GM21367 (cell line): Measurements from ENCODE around the gene USF2.

Source experiments
- ATAC-seq: cut with Tn5 transposase; IDR thresholded peaks from one replicate; pipeline ENCODE4 v1.9.1; 2021; ENCODE audit not compliant: unreplicated experiment

The USF2 gene

DNA sequence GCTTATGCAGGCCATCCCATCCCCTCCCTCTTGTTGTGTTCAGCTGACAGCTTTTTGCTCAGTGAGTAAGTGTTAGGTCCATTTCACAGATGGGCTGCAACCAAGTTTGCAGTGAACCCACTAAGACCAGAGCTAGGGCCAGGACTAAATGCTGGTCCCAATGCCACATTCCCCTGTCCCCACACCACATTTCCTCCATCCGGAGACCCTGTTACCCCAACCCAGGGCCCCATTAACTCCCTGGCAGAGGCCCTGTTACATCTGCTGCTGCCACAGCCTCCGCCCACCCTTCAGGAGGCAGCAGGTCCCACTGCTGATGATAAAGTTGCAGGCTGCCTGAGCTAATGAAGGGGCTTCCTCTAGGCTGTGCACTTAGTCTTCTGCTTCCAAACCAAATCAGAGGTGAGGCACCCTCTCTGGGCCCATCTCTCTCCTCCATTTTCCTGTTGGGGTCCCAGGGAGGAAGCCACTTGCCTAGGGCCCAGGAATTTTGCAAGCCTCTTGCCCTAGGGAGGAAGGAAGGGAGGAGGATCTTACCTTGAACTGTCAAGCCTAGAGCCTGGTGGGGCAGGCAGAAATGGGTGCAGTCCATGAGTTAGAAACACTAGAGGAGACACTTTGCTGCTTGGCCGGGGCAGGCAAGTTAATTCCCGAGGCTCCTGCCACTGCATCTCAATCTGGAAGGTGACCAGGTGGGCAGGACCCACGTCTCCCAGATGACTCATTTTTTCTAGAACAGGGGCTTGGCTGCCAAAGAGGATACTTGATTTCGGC, 3.4 kb upstream of the USF2 start:
- ATAC-seq, result no peak

DNA sequence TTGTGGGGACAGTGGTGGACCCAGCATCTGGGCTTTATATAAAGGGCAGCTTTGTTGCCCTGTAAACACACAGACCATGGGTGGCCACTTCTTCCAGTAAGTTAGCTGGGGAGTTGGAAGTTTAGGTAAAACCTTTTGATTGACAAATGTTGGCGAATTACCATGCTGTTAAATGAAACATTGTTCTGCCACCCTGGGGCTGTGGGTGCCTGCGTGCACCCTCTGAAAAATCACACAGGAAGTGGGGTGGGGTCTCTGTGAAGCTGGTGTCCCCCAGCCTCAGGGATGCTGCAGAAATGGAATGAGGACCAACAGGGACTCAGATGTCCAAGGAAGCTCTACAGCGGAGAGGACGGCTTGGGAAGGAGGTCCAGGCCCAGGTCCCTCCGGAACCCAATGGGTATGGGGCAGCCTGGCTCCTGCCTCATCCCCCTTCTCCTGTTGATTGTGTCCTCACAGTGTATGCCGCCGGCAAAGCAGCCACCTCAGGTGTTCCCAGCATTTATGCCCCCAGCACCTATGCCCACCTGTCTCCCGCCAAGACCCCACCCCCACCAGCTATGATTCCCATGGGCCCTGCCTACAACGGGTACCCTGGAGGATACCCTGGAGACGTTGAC, 2.8 kb upstream of the USF2 start:
- ATAC-seq, result no peak

DNA sequence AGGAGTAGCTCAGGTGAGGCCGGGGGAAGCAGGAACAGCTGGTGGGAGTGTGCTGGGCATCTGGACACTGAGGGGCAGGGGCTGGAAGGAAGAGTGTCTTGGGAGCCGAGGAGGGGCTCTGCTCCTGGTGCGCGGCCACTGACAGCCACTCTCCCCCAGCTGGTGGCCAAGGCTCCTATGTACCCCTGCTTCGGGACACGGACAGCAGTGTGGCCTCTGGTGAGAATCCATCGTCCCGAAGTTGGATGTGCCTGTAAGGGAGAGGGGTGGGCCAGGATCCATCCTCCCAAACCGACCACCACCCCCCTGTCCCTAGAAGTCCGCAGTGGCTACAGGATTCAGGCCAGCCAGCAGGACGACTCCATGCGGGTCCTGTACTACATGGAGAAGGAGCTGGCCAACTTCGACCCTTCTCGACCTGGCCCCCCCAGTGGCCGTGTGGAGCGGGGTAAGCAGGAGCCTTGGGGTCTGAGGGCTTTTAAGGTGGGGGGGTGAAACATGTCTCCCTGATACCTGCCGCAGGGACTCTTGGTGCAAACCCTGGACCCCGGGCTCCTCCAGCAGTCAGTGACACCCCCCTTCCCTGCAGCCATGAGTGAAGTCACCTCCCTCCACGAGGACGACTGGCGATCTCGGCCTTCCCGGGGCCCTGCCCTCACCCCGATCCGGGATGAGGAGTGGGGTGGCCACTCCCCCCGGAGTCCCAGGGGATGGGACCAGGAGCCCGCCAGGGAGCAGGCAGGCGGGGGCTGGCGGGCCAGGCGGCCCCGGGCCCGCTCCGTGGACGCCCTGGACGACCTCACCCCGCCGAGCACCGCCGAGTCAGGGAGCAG, 2.0 kb upstream of the USF2 start:
- ATAC-seq, result no peak

DNA sequence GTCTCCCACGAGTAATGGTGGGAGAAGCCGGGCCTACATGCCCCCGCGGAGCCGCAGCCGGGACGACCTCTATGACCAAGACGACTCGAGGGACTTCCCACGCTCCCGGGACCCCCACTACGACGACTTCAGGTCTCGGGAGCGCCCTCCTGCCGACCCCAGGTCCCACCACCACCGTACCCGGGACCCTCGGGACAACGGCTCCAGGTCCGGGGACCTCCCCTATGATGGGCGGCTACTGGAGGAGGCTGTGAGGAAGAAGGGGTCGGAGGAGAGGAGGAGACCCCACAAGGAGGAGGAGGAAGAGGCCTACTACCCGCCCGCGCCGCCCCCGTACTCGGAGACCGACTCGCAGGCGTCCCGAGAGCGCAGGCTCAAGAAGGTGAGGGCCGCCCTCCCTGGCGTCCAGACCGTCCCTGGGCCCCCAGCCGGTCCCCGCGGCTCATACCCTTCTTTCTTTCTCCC, 1.4 kb upstream of the USF2 start:
- ATAC-seq, result no peak

DNA sequence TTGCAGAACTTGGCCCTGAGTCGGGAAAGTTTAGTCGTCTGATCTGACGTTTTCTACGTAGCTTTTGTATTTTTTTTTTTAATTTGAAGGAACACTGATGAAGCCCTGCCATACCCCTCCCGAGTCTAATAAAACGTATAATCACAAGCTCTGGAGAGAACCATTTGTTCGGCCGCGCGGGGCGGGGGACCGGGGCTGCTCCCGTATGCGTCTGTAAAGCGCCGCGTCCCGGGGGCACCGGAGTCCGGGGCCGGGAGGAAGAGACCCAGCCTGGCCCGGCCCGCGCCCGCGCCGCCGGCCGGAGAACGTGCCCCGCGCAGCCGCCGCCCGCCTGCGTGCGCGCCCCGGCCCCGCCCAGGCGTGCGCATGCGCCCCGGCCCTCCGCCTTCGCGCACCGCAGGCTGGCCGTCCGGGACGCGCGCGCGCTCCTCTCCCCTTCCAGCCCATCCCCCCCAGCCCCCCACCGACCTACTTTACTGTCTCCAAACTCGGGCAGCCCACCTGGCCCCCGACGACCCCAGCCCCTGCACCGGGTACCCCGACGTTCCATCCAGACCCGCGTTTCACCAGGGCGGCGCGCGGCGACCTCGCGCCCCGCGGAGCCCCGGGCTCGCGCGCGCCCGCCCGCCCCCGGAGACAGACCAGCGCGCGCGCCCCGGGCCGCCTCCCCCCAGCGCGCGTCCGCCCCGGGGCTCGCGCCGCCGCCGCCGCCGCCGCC, 785 bp upstream of the USF2 start:
- peak; percentile 36 for ATAC-seq

DNA sequence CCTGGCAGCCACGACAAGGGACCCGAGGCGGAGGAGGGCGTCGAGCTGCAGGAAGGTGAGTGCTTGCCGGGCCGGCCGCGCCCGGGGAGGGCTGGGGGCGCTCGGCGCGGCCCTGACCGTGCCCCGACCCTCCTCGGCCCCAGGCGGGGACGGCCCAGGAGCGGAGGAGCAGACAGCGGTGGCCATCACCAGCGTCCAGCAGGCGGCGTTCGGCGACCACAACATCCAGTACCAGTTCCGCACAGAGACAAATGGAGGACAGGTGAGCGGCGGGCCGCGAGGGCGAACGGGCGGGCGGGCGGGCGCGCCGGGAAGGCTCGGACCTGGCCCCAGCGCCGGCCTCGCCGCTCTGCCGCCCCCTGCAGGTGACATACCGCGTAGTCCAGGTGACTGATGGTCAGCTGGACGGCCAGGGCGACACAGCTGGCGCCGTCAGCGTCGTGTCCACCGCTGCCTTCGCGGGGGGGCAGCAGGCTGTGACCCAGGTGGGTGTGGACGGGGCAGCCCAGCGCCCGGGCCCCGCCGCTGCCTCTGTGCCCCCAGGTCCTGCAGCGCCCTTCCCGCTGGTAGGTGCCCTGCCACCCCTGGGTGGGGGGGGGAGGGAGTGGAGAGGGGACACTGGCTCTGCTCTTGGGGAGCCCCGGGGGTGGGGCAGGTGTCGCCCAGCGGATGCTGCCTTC, 816 bp downstream of the USF2 start:
- peak; percentile 38 for ATAC-seq

DNA sequence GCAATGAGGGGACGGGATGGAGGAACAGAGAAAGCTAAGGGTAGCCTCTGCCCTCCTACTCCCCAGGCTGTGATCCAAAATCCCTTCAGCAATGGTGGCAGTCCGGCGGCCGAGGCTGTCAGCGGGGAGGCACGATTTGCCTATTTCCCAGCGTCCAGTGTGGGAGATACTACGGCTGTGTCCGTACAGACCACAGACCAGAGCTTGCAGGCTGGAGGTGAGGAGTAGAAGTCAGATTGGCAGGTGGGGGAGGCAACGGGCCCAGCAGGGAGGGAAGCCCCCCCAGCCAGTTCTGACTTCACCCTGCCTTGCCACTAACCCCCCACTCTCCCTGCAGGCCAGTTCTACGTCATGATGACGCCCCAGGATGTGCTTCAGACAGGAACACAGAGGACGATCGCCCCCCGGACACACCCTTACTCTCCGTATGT, 1.6 kb downstream of the USF2 start:
- no peak for ATAC-seq

DNA sequence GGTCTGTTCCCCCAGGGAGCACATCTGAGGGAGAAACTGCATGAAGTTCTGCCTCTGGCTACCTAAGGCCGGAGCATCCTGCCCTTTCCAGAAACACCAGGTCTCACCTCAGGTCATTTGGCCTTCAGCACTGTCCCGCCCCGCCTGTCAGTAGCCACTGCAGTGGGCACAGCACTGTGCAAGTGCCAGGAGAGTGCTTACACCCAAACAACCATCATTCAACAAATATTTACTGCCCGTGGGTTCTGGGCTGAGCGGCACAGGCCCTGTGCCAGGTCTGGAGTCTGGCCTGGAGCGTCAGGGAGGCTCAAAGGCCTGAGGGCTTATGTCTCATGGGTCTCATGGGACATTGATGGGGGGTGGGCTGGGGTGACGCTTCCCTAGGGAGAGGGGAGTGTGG, 2.8 kb downstream of the USF2 start:
- no peak for ATAC-seq

DNA sequence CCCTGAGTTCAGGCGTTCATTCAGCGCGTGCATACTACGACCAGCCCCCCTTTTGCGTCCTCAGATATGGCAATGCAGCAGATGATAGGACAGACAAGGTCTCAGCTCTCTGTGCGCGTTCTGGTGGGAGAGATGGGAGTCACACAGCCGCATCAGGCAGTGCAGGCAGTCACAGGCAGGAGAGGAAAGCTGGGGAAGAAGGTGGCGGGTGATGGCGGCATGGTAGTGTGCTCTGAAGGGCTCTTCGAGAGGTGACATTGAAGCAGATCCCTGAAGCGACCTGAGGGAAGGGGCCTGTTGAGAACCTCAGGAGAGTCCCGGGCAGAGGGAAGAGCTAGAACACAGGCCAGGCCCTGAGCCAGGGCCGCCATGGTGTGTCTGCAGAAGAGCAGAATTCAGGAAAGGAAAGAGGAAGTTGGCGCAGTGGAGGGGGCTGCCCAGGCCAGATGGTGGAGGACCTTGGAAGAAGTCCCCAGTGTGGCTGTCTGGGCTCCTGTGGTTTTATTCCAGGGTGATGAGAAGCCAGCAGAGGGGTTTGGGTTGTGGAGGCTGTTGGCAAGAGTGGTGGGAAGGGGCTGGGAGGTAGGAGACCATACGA, 3.5 kb downstream of the USF2 start:
- ATAC-seq, result no peak

DNA sequence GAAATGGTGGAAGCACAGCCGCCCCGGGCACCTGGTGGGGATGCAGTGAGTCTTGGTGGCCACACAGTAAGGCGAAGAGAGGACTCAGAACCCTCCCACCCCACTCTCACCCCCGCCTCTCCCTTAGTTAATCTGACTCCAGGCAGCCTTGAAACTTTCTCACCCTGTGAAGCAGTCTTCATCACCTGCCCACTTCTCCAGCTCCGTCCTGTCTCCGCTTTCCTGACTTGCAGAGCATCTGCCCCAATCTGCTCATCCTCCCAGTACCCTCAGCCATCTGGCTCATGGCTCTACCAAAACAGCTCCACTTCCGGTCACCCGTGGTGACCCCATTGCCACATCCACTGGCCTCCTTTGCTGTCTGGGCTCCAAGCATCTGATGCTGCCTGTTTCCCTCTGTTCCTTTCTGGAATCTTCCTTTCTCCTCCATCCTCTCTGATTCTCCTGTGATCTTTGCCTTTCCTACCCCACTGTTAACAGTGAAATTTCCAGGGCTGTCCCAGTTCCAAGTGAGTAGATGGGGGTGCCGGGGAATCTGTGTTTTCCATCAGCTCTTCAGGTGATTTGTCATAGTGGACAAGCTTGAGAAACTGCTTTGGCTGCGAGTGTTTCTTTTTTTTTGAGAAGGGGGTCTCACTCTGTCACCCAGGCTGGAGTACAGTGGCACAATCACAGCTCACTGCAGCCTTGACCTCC, 4.3 kb downstream of the USF2 start:
- ATAC-seq, result no peak

DNA sequence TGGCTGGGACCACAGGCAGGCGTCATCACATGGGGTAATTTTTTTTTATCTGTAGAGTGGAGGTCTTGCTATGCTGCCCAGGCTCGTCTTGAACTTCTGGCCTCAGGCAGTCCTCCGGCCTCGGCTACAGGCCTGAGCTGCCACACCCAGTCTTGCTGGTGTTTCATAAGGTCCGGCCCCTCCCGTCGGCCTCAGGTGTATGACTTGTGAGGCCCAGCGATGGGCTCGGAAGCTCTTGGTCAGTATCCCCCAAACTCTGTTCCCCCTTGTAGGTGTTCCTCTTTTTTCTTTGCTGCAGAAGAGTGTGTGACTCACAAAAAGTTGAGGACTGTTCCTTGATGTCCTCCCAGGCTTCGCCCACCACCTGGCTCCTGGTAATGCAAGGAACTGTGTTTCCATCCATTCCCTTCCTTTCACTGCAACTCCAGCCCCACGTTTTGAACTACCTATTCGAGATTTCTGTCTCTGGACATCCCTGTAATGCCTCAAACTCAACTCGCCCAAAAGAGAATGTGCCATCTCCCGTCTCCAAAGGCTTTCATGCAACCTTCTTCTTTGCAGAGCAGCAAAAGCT, 5.0 kb downstream of the USF2 start:
- ATAC-seq, result no peak

DNA sequence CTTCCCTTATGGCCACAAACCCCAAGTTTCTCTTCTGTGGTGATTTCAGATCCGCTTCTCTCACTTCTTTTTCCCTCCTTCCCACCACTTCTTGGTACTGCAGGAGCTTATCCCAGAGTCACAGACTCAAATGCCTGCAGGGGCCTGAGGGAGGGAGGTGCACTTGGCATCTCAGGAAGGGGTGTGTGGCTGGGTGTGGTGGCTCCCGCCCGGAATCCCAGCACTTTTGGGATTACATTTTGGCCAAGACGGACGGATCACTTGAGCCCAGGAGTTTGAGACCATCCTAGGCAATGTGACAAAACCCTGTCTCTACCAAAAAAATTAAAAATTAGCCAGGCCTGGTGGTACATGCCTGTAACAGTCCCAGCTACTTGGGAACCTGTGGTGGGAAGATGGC, 5.6 kb downstream of the USF2 start:
- no peak for ATAC-seq

DNA sequence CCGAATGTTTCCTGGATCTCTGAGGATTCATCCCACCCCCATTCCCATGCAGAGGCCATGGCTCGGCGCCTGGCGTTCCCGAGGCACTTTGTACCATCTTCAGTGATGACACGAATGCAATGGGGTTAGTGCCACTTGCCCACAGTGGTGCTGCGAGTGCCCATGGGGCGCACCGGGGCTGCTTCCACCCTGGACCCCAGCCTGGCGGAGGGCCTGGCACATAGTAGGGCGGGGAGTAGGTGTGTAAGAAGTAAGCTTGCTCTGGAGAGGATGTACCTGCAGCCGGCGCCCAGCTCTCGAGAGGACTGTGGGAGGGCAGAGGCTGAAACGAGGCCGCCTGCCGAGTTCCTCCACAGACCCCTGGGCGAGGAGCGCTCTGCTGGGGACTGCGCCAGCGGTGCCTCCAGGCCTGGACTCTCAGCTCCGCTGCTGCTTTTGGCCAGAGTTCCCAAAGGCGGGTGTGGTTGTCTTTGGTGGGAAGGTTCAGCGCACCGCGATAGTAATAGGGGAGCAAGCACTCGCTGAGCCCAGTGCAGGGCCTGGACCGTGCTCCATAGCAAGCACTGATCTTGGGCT, 8.0 kb downstream of the USF2 start:
- ATAC-seq, result no peak

DNA sequence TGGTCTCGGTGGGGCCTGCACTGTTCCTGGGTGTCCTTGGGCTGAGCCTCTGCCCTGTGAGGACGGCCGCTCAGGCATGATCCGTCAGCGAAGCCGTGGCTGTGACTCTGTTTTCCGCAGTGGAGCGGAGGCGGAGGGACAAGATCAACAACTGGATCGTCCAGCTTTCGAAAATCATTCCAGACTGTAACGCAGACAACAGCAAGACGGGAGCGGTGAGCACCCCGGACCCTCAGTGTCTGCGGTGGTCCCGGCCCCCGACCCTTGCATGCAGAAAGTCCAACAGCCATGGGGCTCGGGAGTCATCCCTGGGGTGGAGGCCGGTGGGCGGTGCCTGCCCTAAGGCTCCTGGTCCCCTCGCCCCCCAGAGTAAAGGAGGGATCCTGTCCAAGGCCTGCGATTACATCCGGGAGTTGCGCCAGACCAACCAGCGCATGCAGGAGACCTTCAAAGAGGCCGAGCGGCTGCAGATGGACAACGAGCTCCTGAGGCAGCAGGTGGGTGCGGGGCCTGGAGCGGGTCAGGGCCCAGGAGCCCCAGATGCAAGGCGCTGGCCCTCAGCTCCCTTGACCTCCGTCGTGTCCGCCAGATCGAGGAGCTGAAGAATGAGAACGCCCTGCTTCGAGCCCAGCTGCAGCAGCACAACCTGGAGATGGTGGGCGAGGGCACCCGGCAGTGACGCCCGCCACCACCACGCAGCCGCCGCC, 10.0 kb downstream of the USF2 start:
- no peak for ATAC-seq

DNA sequence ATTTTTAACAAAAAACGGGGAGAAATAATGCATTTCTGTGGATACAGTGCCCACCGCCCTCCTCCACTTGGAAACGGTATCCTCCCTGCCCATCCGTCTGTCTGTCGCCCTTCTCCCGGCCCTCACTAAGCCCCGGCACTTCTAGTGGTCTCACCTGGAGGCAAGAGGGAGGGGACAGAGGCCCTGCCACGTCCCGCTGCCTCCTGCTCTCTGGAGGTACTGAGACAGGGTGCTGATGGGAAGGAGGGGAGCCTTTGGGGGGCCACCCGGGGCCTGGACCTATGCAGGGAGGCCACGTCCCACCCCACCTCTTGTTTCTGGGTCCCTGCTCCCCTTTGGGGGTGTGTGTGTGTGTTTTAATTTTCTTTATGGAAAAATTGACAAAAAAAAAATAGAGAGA, 10.6 kb downstream of the USF2 start:
- ATAC-seq, result no peak

DNA sequence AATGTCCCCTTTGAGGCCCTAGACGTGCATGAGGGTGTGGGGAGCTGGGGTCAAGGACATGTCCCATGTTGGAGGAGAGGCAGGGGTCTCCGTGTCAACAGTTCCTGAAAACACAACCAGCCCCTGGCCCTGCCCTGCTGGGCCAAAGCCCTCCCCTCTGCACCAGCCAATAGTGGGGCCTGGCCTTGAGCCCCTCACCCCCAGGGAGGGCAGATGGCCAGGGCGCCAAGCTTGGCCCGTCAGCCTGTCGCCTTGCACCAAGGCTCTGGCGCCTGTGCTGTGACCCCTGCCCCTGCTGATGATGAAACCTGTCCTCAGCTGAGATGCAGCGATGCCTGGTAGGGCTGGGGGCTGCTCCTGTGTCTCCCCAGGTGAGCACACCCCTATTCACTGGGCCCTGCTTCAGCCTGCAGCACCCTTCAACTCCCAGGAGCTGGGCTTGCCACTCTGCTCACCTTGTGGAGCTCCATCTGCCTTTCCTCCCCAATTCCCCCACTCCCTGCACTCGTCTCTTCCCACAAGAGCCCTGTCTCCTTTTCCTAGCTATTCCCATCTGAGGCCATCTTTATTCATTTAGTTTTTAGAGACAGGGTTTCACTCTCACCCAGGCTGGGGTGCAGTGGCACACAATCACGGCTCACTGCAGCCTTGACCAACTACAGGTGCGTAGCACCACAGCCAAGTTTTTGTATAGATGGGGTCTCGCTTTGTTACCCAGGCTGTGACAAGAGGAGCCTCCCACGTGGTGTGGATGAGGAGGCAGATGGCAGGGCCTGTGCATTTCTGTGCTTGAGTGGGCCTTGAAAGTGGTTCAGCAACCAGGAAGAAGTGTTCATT, 11.4 kb downstream of the USF2 start:
- ATAC-seq, result no peak

DNA sequence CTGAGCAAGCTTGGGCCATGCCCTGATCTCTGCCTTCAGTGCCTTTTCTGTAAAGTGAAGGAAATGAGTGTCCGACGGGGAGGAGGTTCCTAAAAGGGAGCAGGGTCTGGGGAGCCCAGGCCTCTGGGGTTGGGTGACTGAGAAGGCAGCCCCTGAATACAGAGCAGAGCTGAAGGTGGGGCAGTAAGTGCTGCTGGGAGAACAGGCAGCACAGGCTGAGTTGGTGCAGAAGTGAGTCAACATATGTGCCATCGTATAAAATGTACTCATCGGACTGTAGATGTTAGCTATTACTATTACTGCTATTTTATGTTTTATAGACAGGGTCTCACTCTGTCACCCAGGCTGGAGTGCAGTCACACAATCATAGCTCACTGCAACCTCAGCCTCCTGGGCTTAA, 12.5 kb downstream of the USF2 start:
- ATAC-seq, result no peak
